SH-SY5Y (cell line): ENCODE data around the gene NOX5.

Experiments used
- GATA2 ChIP-seq: IDR thresholded peaks from 2 replicates; pipeline ENCODE4 v1.6.1; 2011; ENCODE audit warnings: mild to moderate bottlenecking, low read depth, low read length
- GATA3 ChIP-seq: IDR thresholded peaks from 2 replicates; pipeline ENCODE4 v1.6.1; 2011; ENCODE audit warnings: low read depth, mild to moderate bottlenecking, low read length, moderate library complexity

DNA sequence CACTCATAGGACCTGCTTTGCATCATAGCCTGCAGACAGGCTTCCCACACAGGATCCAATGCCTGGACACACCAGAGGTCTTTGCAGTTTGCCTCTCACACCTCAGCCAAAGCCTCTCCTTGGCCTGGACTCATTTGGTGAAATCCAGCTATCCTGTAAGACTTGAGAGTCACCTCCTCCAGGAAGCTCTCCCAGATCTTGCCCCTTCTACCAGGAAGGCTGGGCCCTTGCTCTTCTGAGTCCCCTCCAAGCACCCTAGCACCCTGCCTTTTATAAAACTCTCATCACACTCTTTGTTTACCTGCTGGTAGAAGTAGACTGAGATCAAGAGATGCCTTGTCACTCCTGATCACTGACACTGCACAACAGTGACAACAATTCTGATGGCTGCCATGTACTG is 79.1 kb downstream of the NOX5 start:
- TF ChIP-seq GATA2 (no peak), GATA3 (no peak)
